GM20000 (cell line): ENCODE results near the gene MAPK4.
"Not testable (repeated sequence)": the region's sequence is repeated elsewhere in the genome, so short reads cannot be mapped to it uniquely, and the experiment has no call there.

Experiments
- DNase-seq: peaks from one replicate; pipeline ENCODE4 v3.0.0; 2012; ENCODE audit warnings: low spot score
- CTCF ChIP-seq: IDR thresholded peaks from 2 replicates; pipeline ENCODE4 v1.5.1; 2012; ENCODE audit warnings: mild to moderate bottlenecking, control low read depth; ENCODE audit errors: extremely low read depth, missing control alignments

Gene MAPK4

GRCh38 chr18:50548160-50548559, 11.7 kb upstream of the MAPK4 start:
- DNase-seq: no peak
- no peak for TF ChIP-seq CTCF

GRCh38 chr18:50551651-50552050, 8.2 kb upstream of the MAPK4 start:
- not testable (repeated sequence) for DNase-seq

GRCh38 chr18:50558157-50558556, 1.7 kb upstream of the MAPK4 start:
- TF ChIP-seq CTCF: no peak
- DNase-seq: no peak

- no peak for DNase-seq
- no peak for TF ChIP-seq CTCF
Measured at GRCh38 chr18:50558948-50559751, 737 bp upstream of the MAPK4 start.

GRCh38 chr18:50560681-50561629, 1.1 kb downstream of the MAPK4 start:
- DNase-seq: no peak
- no peak for TF ChIP-seq CTCF

GRCh38 chr18:50562258-50562657, 2.4 kb downstream of the MAPK4 start:
- not testable (repeated sequence) for DNase-seq

- no peak for TF ChIP-seq CTCF
Measured at GRCh38 chr18:50562686-50563085, 2.8 kb downstream of the MAPK4 start.

GRCh38 chr18:50563376-50563775, 3.5 kb downstream of the MAPK4 start:
- TF ChIP-seq CTCF: no peak

More at GRCh38 chr18:50562686-50563085, 2.8 kb downstream of the MAPK4 start:
- DNase-seq: no peak

More at GRCh38 chr18:50563376-50563775, 3.5 kb downstream of the MAPK4 start:
- no peak for DNase-seq
